K562 (cell line): ENCODE measurements around the gene ZNF236. TPM values are rescaled to one million over a fixed set of nuclear protein-coding genes. Genes with fewer than 3 reads are reported as not detected.

Source experiments
- ATAC-seq: fragments of 200-7000 bp; cut with Tn5 transposase; 3 replicates; pipeline ENCODE4 v1.9.1; 2020; ENCODE audit warnings: moderate library complexity
- BruUV-seq: library from RNA; stranded (reverse); fragments of 400-500 nt; replicated peaks from 2 replicates; lab custom pipeline; 2021; lab: Mats Ljungman, UMichigan
- CTCF ChIA-PET: fragments of 300-600 bp; formaldehyde crosslinking; extraction: SDS; loops from one replicate; lab custom pipeline; 2021; ENCODE audit warnings: low intra/inter-chr PET ratio; lab: Yijun Ruan, JAX
- POLR2A ChIA-PET: fragments of 300-600, 350-650 bp; sonication (Branson Sonifier 250); formaldehyde crosslinking; extraction: SDS; loops from one replicate; lab custom pipeline; 2021; ENCODE audit warnings: antibody characterized with exemption, inconsistent platforms; lab: Yijun Ruan, JAX
- DNase-seq, 4 experiments: peaks; one replicate each; pipeline versions ENCODE4 v3.0.0 to v3.0.0-alpha.2; 2011 to 2018; ENCODE audit warnings: low spot score in 3 of 4, mixed read lengths in 3 of 4; ENCODE audit errors: extremely low read depth in 1 of 4
- FAIRE-seq: peaks from 2 replicates; lab custom pipeline; 2011; peaks lifted over from hg19 to GRCh38; lab: Jason Lieb, UNC
- H2AFZ ChIP-seq: 2 replicates; pipeline ENCODE4 v1.6.0; 2011; ENCODE audit warnings: low read depth, low read length, control low read depth, inconsistent platforms
- H3K27ac ChIP-seq: fragments of 200-600 bp; 3 replicates; pipeline ENCODE4 v1.8.0; 2011; ENCODE audit warnings: low read depth, mild to moderate bottlenecking, control low read depth, inconsistent platforms, low read length, moderate library complexity, mixed read lengths; ENCODE audit errors: extremely low read depth
- H3K27me3 ChIP-seq, 2 experiments: fragments of 300-600 bp in 1 of 2; 2 replicates in 1 of 2; 3 replicates in 1 of 2; pipeline versions ENCODE4 v1.6.0 to v1.8.0; 2011; ENCODE audit warnings: inconsistent platforms in 2 of 2, low read length in 2 of 2, mild to moderate bottlenecking in 1 of 2, mixed read lengths in 1 of 2, moderate library complexity in 1 of 2; ENCODE audit not compliant: control insufficient read depth in 2 of 2, insufficient read depth in 2 of 2
- H3K36me3 ChIP-seq: fragments of 300-600 bp; 3 replicates; pipeline ENCODE4 v1.8.0; 2011; ENCODE audit warnings: mild to moderate bottlenecking, low read length, inconsistent platforms; ENCODE audit not compliant: control insufficient read depth, insufficient read depth
- H3K4me1 ChIP-seq, 2 experiments: fragments of 200-600 bp in 1 of 2; replicated peaks in 1 of 2; 2 replicates in 1 of 2; 3 replicates in 1 of 2; pipeline versions ENCODE4 v1.5.1 to v1.8.0; 2011; ENCODE audit warnings: inconsistent platforms in 2 of 2, low read length in 2 of 2, mild to moderate bottlenecking in 1 of 2, mixed read lengths in 1 of 2, moderate library complexity in 1 of 2; ENCODE audit not compliant: control insufficient read depth in 2 of 2, insufficient read depth in 2 of 2
- H3K4me2 ChIP-seq: 2 replicates; pipeline ENCODE4 v1.6.1; 2011; ENCODE audit warnings: low read length, control low read depth, inconsistent platforms, mixed read lengths; ENCODE audit not compliant: insufficient read depth
- H3K4me3 ChIP-seq: fragments of 200-600 bp; sonication (generic), shearing (Covaris generic); 2 replicates; pipeline ENCODE4 v1.5.1; 2016; ENCODE audit warnings: control low read depth, inconsistent platforms
- H3K79me2 ChIP-seq: fragments of 200-600 bp; 3 replicates; pipeline ENCODE4 v1.8.0; 2011; ENCODE audit warnings: low read length, inconsistent platforms; ENCODE audit not compliant: control insufficient read depth, insufficient read depth
- H3K9ac ChIP-seq, 2 experiments: 2 replicates each; pipeline versions ENCODE4 v1.6.0 to v1.6.1; 2011; ENCODE audit warnings: low read depth in 2 of 2, low read length in 2 of 2, control low read depth in 1 of 2, inconsistent platforms in 1 of 2, mild to moderate bottlenecking in 1 of 2, mixed read lengths in 1 of 2; ENCODE audit not compliant: insufficient read depth in 1 of 2
- H3K9me1 ChIP-seq: one replicate; pipeline ENCODE4 v1.6.0; 2011; ENCODE audit warnings: inconsistent platforms, mild to moderate bottlenecking, low read length, moderate library complexity; ENCODE audit not compliant: control insufficient read depth, insufficient read depth
- H3K9me3 ChIP-seq: replicated peaks from 2 replicates; pipeline ENCODE4 v1.5.1; 2011; ENCODE audit warnings: low read depth, low read length, inconsistent platforms; ENCODE audit not compliant: control insufficient read depth, insufficient read depth
- H4K20me1 ChIP-seq: replicated peaks from 2 replicates; pipeline ENCODE4 v1.6.1; 2011; ENCODE audit warnings: low read length, inconsistent platforms, mixed read lengths; ENCODE audit not compliant: control insufficient read depth, insufficient read depth
- BACH1 ChIP-seq: fragments of 200-800 bp; sonication (Bioruptor generic); IDR thresholded peaks from 2 replicates; pipeline ENCODE4 v1.6.1; 2016; ENCODE audit warnings: missing genetic modification characterization, missing compliant biosample characterization
- BHLHE40 ChIP-seq: IDR thresholded peaks from 2 replicates; pipeline ENCODE4 v1.6.1; 2011; ENCODE audit warnings: low read length, improper control_type of control experiment
- BMI1 ChIP-seq: fragments of 150-350 bp; IDR thresholded peaks from 2 replicates; pipeline ENCODE4 v1.6.1; 2014; ENCODE audit warnings: low read length
- CHD2 ChIP-seq: IDR thresholded peaks from 2 replicates; pipeline ENCODE4 v1.6.1; 2011; ENCODE audit warnings: low read depth, low read length
- DIDO1 ChIP-seq: fragments of 450-650 bp; IDR thresholded peaks from 2 replicates; pipeline ENCODE4 v1.6.1; 2016; ENCODE audit warnings: low read depth, missing biosample characterization, missing genetic modification characterization
- EGR1 ChIP-seq: fragments of 450-650 bp; conservative IDR thresholded peaks from 2 replicates; pipeline ENCODE4 v1.6.1; 2017; ENCODE audit warnings: mild to moderate bottlenecking
- POLR2G ChIP-seq: fragments of 200-400 bp; formaldehyde crosslinking; IDR thresholded peaks from 2 replicates; pipeline ENCODE4 v1.6.1; 2017; ENCODE audit warnings: low read depth, mild to moderate bottlenecking, antibody characterized with exemption, low read length, moderate library complexity
- SMAD1 ChIP-seq: fragments of 150-350 bp; IDR thresholded peaks from 2 replicates; pipeline ENCODE4 v1.6.1; 2014; ENCODE audit warnings: low read length, low read depth; ENCODE audit not compliant: partially characterized antibody
- TOE1 ChIP-seq, 2 experiments: fragments of 450-650 bp in 1 of 2; sonication (generic) in 1 of 2; formaldehyde crosslinking in 1 of 2; IDR thresholded peaks; 2 replicates each; pipeline versions ENCODE4 v1.7.1 to v1.8.0; 2016 to 2022; ENCODE audit warnings: borderline replicate concordance in 2 of 2, mild to moderate bottlenecking in 2 of 2, antibody characterized with exemption in 1 of 2, inconsistent platforms in 1 of 2, low read depth in 1 of 2, missing genetic modification reagents in 1 of 2, moderate library complexity in 1 of 2
- YBX1 ChIP-seq: fragments of 450-650 bp; IDR thresholded peaks from 2 replicates; pipeline ENCODE4 v1.7.1; 2016; ENCODE audit warnings: mild to moderate bottlenecking
- ZFP1 ChIP-seq: fragments of 450-650 bp; formaldehyde crosslinking; IDR thresholded peaks from 2 replicates; pipeline ENCODE4 v1.4.0; 2020; ENCODE audit warnings: mild to moderate bottlenecking, mixed read lengths
- ZNF324 ChIP-seq: fragments of 250-450 bp; sonication (Bioruptor Pico); IDR thresholded peaks from 2 replicates; pipeline ENCODE4 v1.4.0; 2020; ENCODE audit warnings: mild to moderate bottlenecking
- ZNF551 ChIP-seq: fragments of 250-450 bp; sonication (Bioruptor Pico); IDR thresholded peaks from 2 replicates; pipeline ENCODE4 v1.5.0; 2021; ENCODE audit warnings: mild to moderate bottlenecking, moderate library complexity
- ZNF780A ChIP-seq: fragments of 250-450 bp; sonication (Bioruptor Pico); IDR thresholded peaks from 2 replicates; pipeline ENCODE4 v1.5.0; 2021; ENCODE audit warnings: mild to moderate bottlenecking
- WGBS: fragments of 100-300 bp; shearing (Covaris generic); methylation state at CpG from one replicate; pipeline ENCODE4 v1.1.6; 2016; ENCODE audit warnings: low coverage, mixed read lengths; ENCODE audit not compliant: insufficient coverage; ENCODE audit errors: missing lambda C conversion rate; 5-methylcytosine and 5-hydroxymethylcytosine counted together
- in situ Hi-C: fragments of 300-500 bp; cut with MboI; formaldehyde crosslinking; loops from 4 replicates; pipeline ENCODE4 v1.15.0; 2018; ENCODE audit warnings: inconsistent platforms, mixed read lengths
- intact Hi-C: fragments of 100-400 bp; cut with micrococcal nuclease; formaldehyde crosslinking; loops from 2 replicates; pipeline ENCODE4 v1.14.2; 2022
- polyA plus RNA-seq, 8 experiments: library from polyadenylated mRNA; depleted of rRNA in 4 of 8; stranded (reverse) in 5 of 8; unstranded in 3 of 8; fragments of >200 nt; fragmentation: Nextera tagmentation in 2 of 8; fragmentation: Illumina TruSeq in 1 of 8; extraction: Ambion mirVana in 2 of 8; extraction: Trizol in 1 of 8; gene quantifications; 2 replicates each; pipeline versions ENCODE4 v1.2.1 to v1.2.3, GENCODE V29; 2011 to 2014; ENCODE audit warnings: inconsistent platforms in 1 of 8, missing spikeins in 1 of 8
- total RNA-seq, 7 experiments: library from RNA; depleted of rRNA in 6 of 7; stranded (reverse); fragments of >200 nt in 6 of 7; fragmentation: Illumina TruSeq in 2 of 7; extraction: Trizol in 2 of 7; gene quantifications; 2 replicates each; pipeline versions ENCODE4 v1.2.1 to v1.2.3, GENCODE V29; 2011 to 2021; ENCODE audit warnings: low replicate concordance in 1 of 7
- TF ChIP-seq, protein P1 (sequence below), 2 experiments: fragments of 450-650 bp in 1 of 2; IDR thresholded peaks; 2 replicates each; pipeline ENCODE4 v1.6.1; 2011 to 2017; ENCODE audit warnings: low read depth in 2 of 2, antibody characterized with exemption in 1 of 2, borderline replicate concordance in 1 of 2, low read length in 1 of 2, mild to moderate bottlenecking in 1 of 2, mixed read lengths in 1 of 2; ENCODE audit not compliant: control insufficient read depth in 1 of 2
- TF ChIP-seq, protein P2 (sequence below): sonication (generic); formaldehyde crosslinking; IDR thresholded peaks from 2 replicates; pipeline ENCODE4 v1.9.0; 2022; ENCODE audit warnings: mild to moderate bottlenecking, missing genetic modification reagents
- TF ChIP-seq, protein P3 (sequence below): sonication (generic); formaldehyde crosslinking; IDR thresholded peaks from 2 replicates; pipeline ENCODE4 v1.8.0; 2022; ENCODE audit warnings: missing genetic modification reagents, mild to moderate bottlenecking, borderline replicate concordance
- TF ChIP-seq, protein P4 (sequence below), 2 experiments: fragments of 450-650 bp; conservative IDR thresholded peaks; 2 replicates each; pipeline ENCODE4 v1.6.1; 2017; ENCODE audit warnings: mild to moderate bottlenecking in 2 of 2, moderate library complexity in 2 of 2

The ZNF236 gene
- total and polyA plus RNA-seq, 9 of the 15 experiments (the other 6 are each of a cell fraction or from before 2014, with no cell fraction given), result 0.35 to 8.7 (median 3.4) TPM

DNA sequence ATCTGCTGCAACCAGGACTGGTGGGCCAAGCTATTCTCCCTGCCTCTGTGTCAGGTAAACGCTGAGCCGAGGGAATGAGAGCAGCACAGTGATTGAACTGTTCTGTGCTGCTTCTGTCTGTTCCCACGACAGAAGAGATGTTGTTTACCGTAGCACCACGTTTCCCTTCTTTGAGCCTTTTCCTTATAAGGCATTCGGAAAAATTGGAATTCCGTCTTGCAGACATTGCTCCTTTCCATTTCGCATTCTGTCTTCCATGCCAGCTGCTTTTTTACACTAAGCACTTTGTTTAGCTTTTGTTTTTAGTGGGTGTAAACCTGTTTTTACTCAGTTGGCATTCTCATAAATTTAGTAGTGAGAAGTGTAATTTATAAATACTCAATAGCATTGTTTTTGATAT lies 103.1 kb downstream of the ZNF236 start:
- Histone ChIP-seq H3K36me3 (peaks cover 43% of the 10 kb centered on the region), H3K9ac (no peak overlapping the region)
- CTCF ChIA-PET, result no interaction called here

More for the DNA sequence above, 103.1 kb downstream of the ZNF236 start:
- no peak overlapping the region for H3K4me2 ChIP-seq
- no peaks in the 10 kb centered on the region for H3K79me2 ChIP-seq
- DNase-seq, result no peak
- no peak overlapping the region for H2AFZ ChIP-seq
- H3K4me3 ChIP-seq, result no peak overlapping the region
- H3K27me3 ChIP-seq, result no peaks in the 10 kb centered on the region
- no peaks in the 10 kb centered on the region for H3K9me3 ChIP-seq
- in situ Hi-C loops, result no loop called here
- H3K27ac ChIP-seq, result no peak overlapping the region
- 87% methylated on average over 8 of the region's 8 CpGs for WGBS
- TF ChIP-seq, protein P1, sequence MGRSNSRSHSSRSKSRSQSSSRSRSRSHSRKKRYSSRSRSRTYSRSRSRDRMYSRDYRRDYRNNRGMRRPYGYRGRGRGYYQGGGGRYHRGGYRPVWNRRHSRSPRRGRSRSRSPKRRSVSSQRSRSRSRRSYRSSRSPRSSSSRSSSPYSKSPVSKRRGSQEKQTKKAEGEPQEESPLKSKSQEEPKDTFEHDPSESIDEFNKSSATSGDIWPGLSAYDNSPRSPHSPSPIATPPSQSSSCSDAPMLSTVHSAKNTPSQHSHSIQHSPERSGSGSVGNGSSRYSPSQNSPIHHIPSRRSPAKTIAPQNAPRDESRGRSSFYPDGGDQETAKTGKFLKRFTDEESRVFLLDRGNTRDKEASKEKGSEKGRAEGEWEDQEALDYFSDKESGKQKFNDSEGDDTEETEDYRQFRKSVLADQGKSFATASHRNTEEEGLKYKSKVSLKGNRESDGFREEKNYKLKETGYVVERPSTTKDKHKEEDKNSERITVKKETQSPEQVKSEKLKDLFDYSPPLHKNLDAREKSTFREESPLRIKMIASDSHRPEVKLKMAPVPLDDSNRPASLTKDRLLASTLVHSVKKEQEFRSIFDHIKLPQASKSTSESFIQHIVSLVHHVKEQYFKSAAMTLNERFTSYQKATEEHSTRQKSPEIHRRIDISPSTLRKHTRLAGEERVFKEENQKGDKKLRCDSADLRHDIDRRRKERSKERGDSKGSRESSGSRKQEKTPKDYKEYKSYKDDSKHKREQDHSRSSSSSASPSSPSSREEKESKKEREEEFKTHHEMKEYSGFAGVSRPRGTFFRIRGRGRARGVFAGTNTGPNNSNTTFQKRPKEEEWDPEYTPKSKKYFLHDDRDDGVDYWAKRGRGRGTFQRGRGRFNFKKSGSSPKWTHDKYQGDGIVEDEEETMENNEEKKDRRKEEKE (IDR thresholded peaks at IDR 0.05; ENCODE audit: borderline replicate concordance in 1 of 2, control insufficient read depth in 1 of 2, low read depth in 2 of 2, low read length in 1 of 2), result no peak
- no peak for TF ChIP-seq ZNF551 (CRISPR knock-in tag)
- no peak for TF ChIP-seq BMI1
- TF ChIP-seq, protein P2, sequence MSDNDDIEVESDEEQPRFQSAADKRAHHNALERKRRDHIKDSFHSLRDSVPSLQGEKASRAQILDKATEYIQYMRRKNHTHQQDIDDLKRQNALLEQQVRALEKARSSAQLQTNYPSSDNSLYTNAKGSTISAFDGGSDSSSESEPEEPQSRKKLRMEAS (CRISPR knock-in tag), result no peak
- TF ChIP-seq, protein P3, sequence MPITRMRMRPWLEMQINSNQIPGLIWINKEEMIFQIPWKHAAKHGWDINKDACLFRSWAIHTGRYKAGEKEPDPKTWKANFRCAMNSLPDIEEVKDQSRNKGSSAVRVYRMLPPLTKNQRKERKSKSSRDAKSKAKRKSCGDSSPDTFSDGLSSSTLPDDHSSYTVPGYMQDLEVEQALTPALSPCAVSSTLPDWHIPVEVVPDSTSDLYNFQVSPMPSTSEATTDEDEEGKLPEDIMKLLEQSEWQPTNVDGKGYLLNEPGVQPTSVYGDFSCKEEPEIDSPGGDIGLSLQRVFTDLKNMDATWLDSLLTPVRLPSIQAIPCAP (CRISPR knock-in tag), result no peak
- TF ChIP-seq YBX1, result no peak
- TF ChIP-seq DIDO1 (tag), result no peak
- TF ChIP-seq ZFP1, result no peak
- TF ChIP-seq ZNF780A, result no peak
- TF ChIP-seq, protein P4, sequence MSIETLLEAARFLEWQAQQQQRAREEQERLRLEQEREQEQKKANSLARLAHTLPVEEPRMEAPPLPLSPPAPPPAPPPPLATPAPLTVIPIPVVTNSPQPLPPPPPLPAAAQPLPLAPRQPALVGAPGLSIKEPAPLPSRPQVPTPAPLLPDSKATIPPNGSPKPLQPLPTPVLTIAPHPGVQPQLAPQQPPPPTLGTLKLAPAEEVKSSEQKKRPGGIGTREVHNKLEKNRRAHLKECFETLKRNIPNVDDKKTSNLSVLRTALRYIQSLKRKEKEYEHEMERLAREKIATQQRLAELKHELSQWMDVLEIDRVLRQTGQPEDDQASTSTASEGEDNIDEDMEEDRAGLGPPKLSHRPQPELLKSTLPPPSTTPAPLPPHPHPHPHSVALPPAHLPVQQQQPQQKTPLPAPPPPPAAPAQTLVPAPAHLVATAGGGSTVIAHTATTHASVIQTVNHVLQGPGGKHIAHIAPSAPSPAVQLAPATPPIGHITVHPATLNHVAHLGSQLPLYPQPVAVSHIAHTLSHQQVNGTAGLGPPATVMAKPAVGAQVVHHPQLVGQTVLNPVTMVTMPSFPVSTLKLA (conservative IDR thresholded peaks at IDR 0.05), result no peak
- no peak for TF ChIP-seq CHD2
- no peak for TF ChIP-seq TOE1 (IDR thresholded peaks at IDR 0.05; ENCODE audit: borderline replicate concordance)
- no peak for TF ChIP-seq TOE1 (CRISPR knock-in tag; IDR thresholded peaks at IDR 0.05; ENCODE audit: borderline replicate concordance, low read depth)
- TF ChIP-seq POLR2G, result no peak
- no peak for TF ChIP-seq SMAD1
- TF ChIP-seq BHLHE40, result no peak
- TF ChIP-seq ZNF324 (CRISPR knock-in tag), result no peak
- no peak for TF ChIP-seq EGR1
- TF ChIP-seq BACH1 (tag), result no peak
- intact Hi-C loops, result no loop called here
- no peaks in the 10 kb centered on the region for H3K9me1 ChIP-seq
- POLR2A ChIA-PET, result interaction anchor here (0.6 kb wide), 1 partner anchor 42 kb away, joined by 3 read pairs; no protein-coding TSS in a partner anchor
- ATAC-seq, result no peak
- no TSS peak for BruUV-seq
- no peaks in the 10 kb centered on the region for H4K20me1 ChIP-seq
- no peaks in the 10 kb centered on the region for H3K4me1 ChIP-seq
- FAIRE-seq, result no peak
